ENCODE measurements around the gene C17orf100. TPM values are rescaled to one million over a fixed set of nuclear protein-coding genes. Genes with fewer than 3 reads are reported as not detected.
"Not testable (repeated sequence)": the region's sequence is repeated elsewhere in the genome, so short reads cannot be mapped to it uniquely, and the experiment has no call there.

C17orf100 gene
- total and polyA plus RNA-seq, 3 experiments from 2014 or later, result 2.0 to 4.7 (median 2.1) TPM

GRCh38 chr17:6691958-6692357 lies 40.4 kb downstream of the C17orf100 start:
- POLR2A ChIA-PET; H3K4me1 Mint-ChIP-seq; CTCF ChIA-PET; H3K4me3 ChIP-seq (ENCODE audit: low read length); H3K36me3 ChIP-seq (ENCODE audit: insufficient read depth, low read length); H3K27ac ChIP-seq (ENCODE audit: low read depth, low read length); H3K9me3 Mint-ChIP-seq; H3K4me1 ChIP-seq (ENCODE audit: insufficient read depth, low read length); H3K27me3 ChIP-seq (ENCODE audit: insufficient read depth, low read length, poor library complexity, severe bottlenecking); DNase-seq; H3K4me3 Mint-ChIP-seq; H3K36me3 Mint-ChIP-seq; H3K27ac Mint-ChIP-seq; H3K9me3 ChIP-seq (ENCODE audit: low read length): not testable (repeated sequence)
- peaks cover 15 to 63% of the 10 kb centered on the region in 2 donors for H3K27me3 Mint-ChIP-seq

GRCh38 chr17:6695051-6695450 lies 43.5 kb downstream of the C17orf100 start:
- ChIA-PET CTCF (no interaction called here), POLR2A (no interaction called here)
- H3K27me3 ChIP-seq (ENCODE audit: insufficient read depth, low read length, poor library complexity, severe bottlenecking), result no peaks in the 10 kb centered on the region
- no peak overlapping the region for H3K27ac ChIP-seq (ENCODE audit: low read depth, low read length)
- DNase-seq, result no peak
- Mint-ChIP-seq H3K27ac (no peak overlapping the region), H3K27me3 (peaks cover 9 to 41% of the 10 kb centered on the region in 2 donors), H3K4me1 (no peaks in the 10 kb centered on the region), H3K4me3 (no peak overlapping the region), H3K36me3 (no peaks in the 10 kb centered on the region), H3K9me3 (no peaks in the 10 kb centered on the region)
- H3K4me3 ChIP-seq (ENCODE audit: low read length), result no peak overlapping the region
- H3K4me1 ChIP-seq (ENCODE audit: insufficient read depth, low read length), result no peaks in the 10 kb centered on the region
- no peaks in the 10 kb centered on the region for H3K36me3 ChIP-seq (ENCODE audit: insufficient read depth, low read length)
- no peaks in the 10 kb centered on the region for H3K9me3 ChIP-seq (ENCODE audit: low read length)

GRCh38 chr17:6695565-6695964 lies 44.0 kb downstream of the C17orf100 start:
- POLR2A ChIA-PET, result no interaction called here
- Histone ChIP-seq H3K4me1 (ENCODE audit: insufficient read depth, low read length) (no peaks in the 10 kb centered on the region), H3K36me3 (ENCODE audit: insufficient read depth, low read length) (no peaks in the 10 kb centered on the region), H3K27me3 (ENCODE audit: insufficient read depth, low read length, poor library complexity, severe bottlenecking) (no peaks in the 10 kb centered on the region), H3K27ac (ENCODE audit: low read depth, low read length) (no peak overlapping the region), H3K4me3 (ENCODE audit: low read length) (no peak overlapping the region), H3K9me3 (ENCODE audit: low read length) (no peaks in the 10 kb centered on the region)
- H3K27ac Mint-ChIP-seq, result no peak overlapping the region
- H3K27me3 Mint-ChIP-seq, result peaks cover 9 to 36% of the 10 kb centered on the region in 2 donors
- DNase-seq, result no peak
- no peak overlapping the region for H3K4me3 Mint-ChIP-seq
- CTCF ChIA-PET, result no interaction called here
- no peaks in the 10 kb centered on the region for H3K4me1 Mint-ChIP-seq
- no peaks in the 10 kb centered on the region for H3K36me3 Mint-ChIP-seq
- no peaks in the 10 kb centered on the region for H3K9me3 Mint-ChIP-seq

GRCh38 chr17:6696906-6697305 lies 45.3 kb downstream of the C17orf100 start:
- Histone ChIP-seq H3K27me3 (ENCODE audit: insufficient read depth, low read length, poor library complexity, severe bottlenecking) (no peaks in the 10 kb centered on the region), H3K36me3 (ENCODE audit: insufficient read depth, low read length) (no peaks in the 10 kb centered on the region), H3K4me1 (ENCODE audit: insufficient read depth, low read length) (no peaks in the 10 kb centered on the region), H3K27ac (ENCODE audit: low read depth, low read length) (no peak overlapping the region), H3K9me3 (ENCODE audit: low read length) (no peaks in the 10 kb centered on the region), H3K4me3 (ENCODE audit: low read length) (no peak overlapping the region)
- H3K4me1 Mint-ChIP-seq, result peaks cover 0 to 2% (median 0%) of the 10 kb centered on the region in 3 donors
- no peak for DNase-seq
- ChIA-PET CTCF (no interaction called here), POLR2A (no interaction called here)
- peaks cover 6 to 22% of the 10 kb centered on the region in 2 donors for H3K27me3 Mint-ChIP-seq
- H3K27ac Mint-ChIP-seq, result peak overlapping the region in 1 of 8 donors; percentile 33
- H3K9me3 Mint-ChIP-seq, result no peaks in the 10 kb centered on the region
- no peaks in the 10 kb centered on the region for H3K36me3 Mint-ChIP-seq
- H3K4me3 Mint-ChIP-seq, result no peak overlapping the region

GRCh38 chr17:6698004-6698403 lies 46.4 kb downstream of the C17orf100 start:
- Mint-ChIP-seq H3K9me3 (no peaks in the 10 kb centered on the region), H3K27me3 (peaks cover 4 to 18% of the 10 kb centered on the region in 2 donors), H3K4me3 (peak overlapping the region in 1 of 7 donors; percentile 33), H3K27ac (no peak overlapping the region), H3K36me3 (no peaks in the 10 kb centered on the region), H3K4me1 (peaks cover 0 to 5% (median 0%) of the 10 kb centered on the region in 3 donors)
- no peak for DNase-seq
- CTCF ChIA-PET, result no interaction called here
- Histone ChIP-seq H3K4me1 (ENCODE audit: insufficient read depth, low read length) (no peaks in the 10 kb centered on the region), H3K27ac (ENCODE audit: low read depth, low read length) (no peak overlapping the region), H3K36me3 (ENCODE audit: insufficient read depth, low read length) (no peaks in the 10 kb centered on the region), H3K27me3 (ENCODE audit: insufficient read depth, low read length, poor library complexity, severe bottlenecking) (no peaks in the 10 kb centered on the region), H3K9me3 (ENCODE audit: low read length) (no peaks in the 10 kb centered on the region), H3K4me3 (ENCODE audit: low read length) (no peak overlapping the region)
- POLR2A ChIA-PET, result no interaction called here

- H3K4me3 ChIP-seq (ENCODE audit: low read length), result no peak overlapping the region
- no peaks in the 10 kb centered on the region for H3K4me1 ChIP-seq (ENCODE audit: insufficient read depth, low read length)
- H3K4me1 Mint-ChIP-seq, result peaks cover 0 to 5% (median 0%) of the 10 kb centered on the region in 3 donors
- ChIA-PET CTCF (interaction anchor here (0.6 kb wide), 1 partner anchor 1064 kb away, joined by 3 read pairs; no protein-coding TSS in a partner anchor), POLR2A (no interaction called here)
- no peak for DNase-seq
- H3K27me3 Mint-ChIP-seq, result peaks cover 0 to 17% of the 10 kb centered on the region in 2 donors
- H3K27me3 ChIP-seq (ENCODE audit: insufficient read depth, low read length, poor library complexity, severe bottlenecking), result no peaks in the 10 kb centered on the region
- H3K27ac Mint-ChIP-seq, result no peak overlapping the region
- no peak overlapping the region for H3K4me3 Mint-ChIP-seq
- no peaks in the 10 kb centered on the region for H3K36me3 ChIP-seq (ENCODE audit: insufficient read depth, low read length)
- H3K9me3 Mint-ChIP-seq, result no peaks in the 10 kb centered on the region
- H3K36me3 Mint-ChIP-seq, result no peaks in the 10 kb centered on the region
- H3K9me3 ChIP-seq (ENCODE audit: low read length), result no peaks in the 10 kb centered on the region
- no peak overlapping the region for H3K27ac ChIP-seq (ENCODE audit: low read depth, low read length)
These were observed 48.7 kb downstream of the C17orf100 start for GRCh38 chr17:6699997-6700947.

- H3K27ac Mint-ChIP-seq, result peak overlapping the region in 1 of 8 donors; percentile 16
- H3K9me3 Mint-ChIP-seq, result peaks cover 0 to 2% (median 0%) of the 10 kb centered on the region in 5 donors
- peaks cover 0 to 5% (median 0%) of the 10 kb centered on the region in 3 donors for H3K4me1 Mint-ChIP-seq
- no peak for DNase-seq
- Histone ChIP-seq H3K27ac (ENCODE audit: low read depth, low read length) (no peak overlapping the region), H3K4me1 (ENCODE audit: insufficient read depth, low read length) (no peaks in the 10 kb centered on the region), H3K27me3 (ENCODE audit: insufficient read depth, low read length, poor library complexity, severe bottlenecking) (no peaks in the 10 kb centered on the region), H3K36me3 (ENCODE audit: insufficient read depth, low read length) (no peaks in the 10 kb centered on the region), H3K9me3 (ENCODE audit: low read length) (no peaks in the 10 kb centered on the region), H3K4me3 (ENCODE audit: low read length) (no peak overlapping the region)
- POLR2A ChIA-PET, result no interaction called here
- H3K4me3 Mint-ChIP-seq, result no peak overlapping the region
- H3K36me3 Mint-ChIP-seq, result no peaks in the 10 kb centered on the region
- CTCF ChIA-PET, result interaction anchor here (1.3 kb wide), 1 partner anchor 229 kb away, joined by 5 read pairs; no protein-coding TSS in a partner anchor
- peaks cover 1 to 17% of the 10 kb centered on the region in 2 donors for H3K27me3 Mint-ChIP-seq
These were observed 49.4 kb downstream of the C17orf100 start for GRCh38 chr17:6700948-6701307.

- H3K4me3 ChIP-seq (ENCODE audit: low read length), result no peak overlapping the region
- no peaks in the 10 kb centered on the region for H3K9me3 ChIP-seq (ENCODE audit: low read length)
- Mint-ChIP-seq H3K9me3 (peaks cover 0 to 2% (median 0%) of the 10 kb centered on the region in 5 donors), H3K36me3 (no peaks in the 10 kb centered on the region), H3K4me3 (no peak overlapping the region), H3K27ac (no peak overlapping the region), H3K27me3 (peaks cover 1 to 18% of the 10 kb centered on the region in 2 donors), H3K4me1 (peaks cover 0 to 5% (median 0%) of the 10 kb centered on the region in 3 donors)
- no peaks in the 10 kb centered on the region for H3K36me3 ChIP-seq (ENCODE audit: insufficient read depth, low read length)
- no peak overlapping the region for H3K27ac ChIP-seq (ENCODE audit: low read depth, low read length)
- ChIA-PET POLR2A (no interaction called here), CTCF (interaction anchor here (1.0 to 1.3 kb wide), 2 partner anchors 209 to 229 kb away, joined by 3 to 5 read pairs; no protein-coding TSS in a partner anchor)
- H3K4me1 ChIP-seq (ENCODE audit: insufficient read depth, low read length), result no peaks in the 10 kb centered on the region
- no peaks in the 10 kb centered on the region for H3K27me3 ChIP-seq (ENCODE audit: insufficient read depth, low read length, poor library complexity, severe bottlenecking)
- peak in 1 of 5 donors; percentile 19 for DNase-seq
These were observed 50.2 kb downstream of the C17orf100 start for GRCh38 chr17:6701719-6702118.

Measured in CD8-positive, alpha-beta memory T cell (primary cell).